ENCODE measurements around the gene ABHD15.

ABHD15 gene

GRCh38 chr17:29594519-29595090 is 27.8 kb upstream of the ABHD15 start:
- no peak for DNase-seq

- peak; percentile 5 for DNase-seq
Observed at GRCh38 chr17:29593591-29594518, 27.0 kb upstream of the ABHD15 start.

GRCh38 chr17:29592850-29593551 is 26.2 kb upstream of the ABHD15 start, which contains the start of gene ANKRD13B:
TSS of gene ANKRD13B (plus strand) at chr17:29593132. CDS start at chr17:29593622, 490 bp downstream.
- no peak for DNase-seq

GRCh38 chr17:29591737-29592608 is 25.1 kb upstream of the ABHD15 start:
- peak; percentile 63 for DNase-seq

- DNase-seq: no peak
Observed at GRCh38 chr17:29591146-29591736, 24.4 kb upstream of the ABHD15 start.

GRCh38 chr17:29590411-29591145 is 23.7 kb upstream of the ABHD15 start:
- DNase-seq: no peak

GRCh38 chr17:29589524-29590410 is 22.9 kb upstream of the ABHD15 start, which contains the start of gene GIT1:
TSS of gene GIT1 (minus strand) at chr17:29589648. CDS start at chr17:29589378, 270 bp downstream.
- peak; percentile 60 for DNase-seq

GRCh38 chr17:29588562-29589411 is 21.9 kb upstream of the ABHD15 start:
- DNase-seq: no peak

GRCh38 chr17:29588017-29588561 is 21.3 kb upstream of the ABHD15 start:
- DNase-seq: no peak

GRCh38 chr17:29587591-29587990 is 20.8 kb upstream of the ABHD15 start:
- no peak for DNase-seq

- no peak for DNase-seq
Observed at GRCh38 chr17:29586676-29587469, 20.0 kb upstream of the ABHD15 start.

- no peak for DNase-seq
Observed at GRCh38 chr17:29585080-29585751, 18.4 kb upstream of the ABHD15 start.

GRCh38 chr17:29584452-29585079 is 17.7 kb upstream of the ABHD15 start:
- DNase-seq: no peak

GRCh38 chr17:29583324-29584248 is 16.7 kb upstream of the ABHD15 start:
- DNase-seq: no peak

- DNase-seq: no peak
Observed at GRCh38 chr17:29582772-29583171, 15.9 kb upstream of the ABHD15 start.

- no peak for DNase-seq
Observed at GRCh38 chr17:29582254-29582765, 15.5 kb upstream of the ABHD15 start.

Measured in KG1 (cell line).